ENCODE data around the gene ADAP2.
"Not testable (repeated sequence)": the region's sequence is repeated elsewhere in the genome, so short reads cannot be mapped to it uniquely, and the experiment has no call there.

The ADAP2 gene

DNA sequence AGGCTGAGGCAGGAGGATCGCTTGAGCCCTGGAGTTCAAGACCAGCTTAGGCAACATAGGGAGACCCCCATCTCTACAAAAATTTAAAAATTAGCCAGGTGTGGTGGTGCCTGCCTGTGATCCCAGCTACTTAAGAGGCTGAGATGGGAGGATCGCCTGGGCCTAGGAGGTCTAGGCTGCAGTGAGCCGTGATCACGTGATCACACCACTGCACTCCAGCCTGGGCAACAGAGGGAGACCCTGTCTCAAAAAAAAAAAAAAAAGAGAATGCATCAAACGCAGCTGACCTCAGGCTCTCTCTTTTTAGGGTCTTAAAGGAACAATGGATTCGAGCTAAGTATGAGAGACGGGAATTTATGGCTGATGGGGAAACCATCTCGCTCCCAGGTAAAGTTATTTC is 9.8 kb downstream of the ADAP2 start:
- not testable (repeated sequence) for DNase-seq

DNA sequence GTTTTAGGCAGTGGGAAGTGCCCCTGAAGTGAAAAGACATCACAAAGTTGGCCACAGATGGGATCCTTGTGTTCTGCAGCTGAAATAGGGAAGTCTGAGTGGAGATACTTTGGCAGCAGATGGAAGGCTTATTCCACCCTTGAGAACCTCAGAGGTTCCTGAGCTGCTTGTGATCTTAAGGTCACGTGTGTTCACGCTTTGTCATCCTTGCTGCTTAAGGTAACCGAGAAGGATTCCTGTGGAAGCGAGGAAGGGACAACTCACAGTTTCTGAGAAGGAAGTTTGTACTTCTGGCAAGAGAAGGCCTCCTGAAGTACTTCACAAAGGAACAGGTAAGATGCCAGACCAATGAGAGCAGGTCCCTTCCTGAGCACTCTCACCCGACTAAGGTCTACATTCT is 12.2 kb downstream of the ADAP2 start:
- no peak for DNase-seq

GRCh38 chr17:30939051-30939689 is 17.4 kb downstream of the ADAP2 start:
- no peak for DNase-seq

GRCh38 chr17:30942308-30943079 is 20.7 kb downstream of the ADAP2 start:
- DNase-seq = no peak

DNA sequence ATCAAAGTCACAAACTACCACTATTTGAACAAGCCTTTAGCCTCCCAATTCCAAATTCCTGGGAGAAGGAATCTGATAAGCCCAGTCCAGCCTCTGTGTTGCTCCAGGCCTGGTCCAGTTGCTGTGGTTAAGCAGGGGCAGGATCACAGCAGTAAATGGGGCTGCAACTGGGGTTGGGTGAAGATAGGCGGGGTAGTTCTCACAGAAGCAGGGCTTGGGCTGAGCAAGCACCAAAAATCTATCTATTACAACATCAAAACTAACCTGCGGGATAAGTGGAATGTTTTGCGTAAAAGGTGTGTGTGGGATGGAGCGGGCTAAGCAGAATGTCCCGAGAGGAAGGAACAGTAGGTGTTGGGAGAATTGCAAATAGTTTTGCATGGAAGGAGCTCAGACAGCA is 26.1 kb downstream of the ADAP2 start:
- no peak for DNase-seq

GRCh38 chr17:30950189-30950588 is 28.4 kb downstream of the ADAP2 start:
- no peak for DNase-seq

- DNase-seq = no peak
Measured at GRCh38 chr17:30950669-30951399, 29.1 kb downstream of the ADAP2 start.

- DNase-seq = no peak
Measured at GRCh38 chr17:30952638-30953393, 31.1 kb downstream of the ADAP2 start.

DNA sequence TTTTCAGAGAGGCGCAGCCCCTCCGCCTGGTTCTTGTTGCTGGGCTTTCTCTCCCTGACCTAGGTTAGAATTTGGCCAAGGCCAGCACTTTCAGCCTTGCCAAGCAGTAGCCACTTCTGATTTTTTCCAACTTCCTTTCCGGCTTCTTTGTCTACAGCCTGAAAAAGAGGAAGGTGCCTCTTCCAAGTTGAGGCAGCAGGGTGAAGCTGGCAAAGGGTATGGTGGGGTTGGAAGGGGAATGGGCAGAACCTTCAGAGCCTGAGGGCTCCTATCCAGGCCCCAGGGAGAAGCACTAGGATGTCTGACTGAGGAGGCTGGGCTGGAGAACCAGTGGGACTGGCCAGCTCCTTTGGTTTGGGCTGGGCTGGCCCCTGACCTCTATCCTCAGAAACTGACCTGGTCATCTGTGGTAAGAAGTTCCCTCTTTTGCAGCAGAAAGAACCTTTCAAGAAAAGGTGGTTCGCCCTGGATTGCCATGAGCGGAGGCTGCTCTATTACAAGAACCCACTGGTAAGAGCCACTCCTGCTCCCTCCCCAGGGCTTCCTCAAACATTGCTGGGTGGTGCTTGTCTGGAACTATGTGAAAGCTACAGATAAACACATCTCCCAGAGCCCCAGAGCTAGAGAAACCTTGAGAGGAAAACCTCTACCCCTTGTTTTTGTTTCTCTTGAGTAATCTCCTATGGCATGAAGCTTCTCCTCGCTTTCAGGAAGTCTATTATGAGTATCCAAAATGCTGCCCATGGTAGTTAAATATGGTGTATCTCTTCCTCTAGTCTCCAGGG is 32.5 kb downstream of the ADAP2 start:
- DNase-seq = no peak

DNA sequence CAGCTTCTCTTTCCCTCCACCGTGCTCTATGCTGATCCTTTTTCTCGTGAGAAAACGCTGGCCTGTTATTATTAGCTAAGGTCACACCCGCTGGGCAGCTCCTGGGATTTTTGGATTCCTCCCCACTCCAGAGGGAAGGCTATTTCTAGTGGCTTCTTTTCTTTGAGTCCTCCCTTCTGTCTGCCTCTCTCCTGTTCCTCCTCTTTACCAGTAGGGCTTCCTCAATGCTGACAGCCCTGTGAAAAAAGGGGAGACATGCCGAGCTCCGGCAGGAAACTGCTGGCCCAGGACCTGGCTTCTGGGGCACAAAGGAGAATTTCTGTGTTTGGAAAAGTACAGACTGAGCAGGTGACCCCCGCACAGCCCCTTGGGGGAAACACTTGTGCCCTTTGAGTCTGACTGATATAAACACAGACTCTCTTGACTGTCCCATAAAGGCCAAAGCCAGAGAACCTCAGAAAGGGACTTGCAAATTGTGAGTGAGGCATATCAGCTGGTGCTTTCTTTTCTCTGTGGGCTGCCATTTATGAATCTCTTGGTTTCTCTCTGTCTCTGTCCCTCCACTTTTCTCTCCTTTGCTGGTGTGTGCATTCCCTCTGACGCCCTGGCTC is 35.1 kb downstream of the ADAP2 start:
- DNase-seq = no peak

- no peak for DNase-seq
Measured at GRCh38 chr17:30957741-30958140, 36.0 kb downstream of the ADAP2 start.

DNA sequence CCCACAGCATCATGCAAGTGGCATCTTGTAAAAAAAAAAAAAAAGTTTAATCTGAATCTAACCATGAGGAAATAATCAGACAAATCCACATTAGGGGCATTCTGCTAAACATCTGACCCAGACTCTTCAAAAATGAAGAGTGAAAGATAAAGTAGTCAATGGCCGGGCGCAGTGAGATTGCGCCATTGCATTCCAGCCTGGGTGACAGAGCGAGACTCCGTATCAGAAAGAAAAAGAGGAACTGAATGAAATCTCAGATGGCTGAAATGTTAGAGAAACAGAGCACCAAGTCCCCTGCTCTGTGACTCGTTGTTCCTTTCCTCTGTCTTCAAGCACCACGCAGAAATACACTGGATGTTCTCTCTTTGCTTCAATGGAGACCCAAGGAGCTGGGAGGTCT is 36.4 kb downstream of the ADAP2 start:
- DNase-seq = no peak

DNA sequence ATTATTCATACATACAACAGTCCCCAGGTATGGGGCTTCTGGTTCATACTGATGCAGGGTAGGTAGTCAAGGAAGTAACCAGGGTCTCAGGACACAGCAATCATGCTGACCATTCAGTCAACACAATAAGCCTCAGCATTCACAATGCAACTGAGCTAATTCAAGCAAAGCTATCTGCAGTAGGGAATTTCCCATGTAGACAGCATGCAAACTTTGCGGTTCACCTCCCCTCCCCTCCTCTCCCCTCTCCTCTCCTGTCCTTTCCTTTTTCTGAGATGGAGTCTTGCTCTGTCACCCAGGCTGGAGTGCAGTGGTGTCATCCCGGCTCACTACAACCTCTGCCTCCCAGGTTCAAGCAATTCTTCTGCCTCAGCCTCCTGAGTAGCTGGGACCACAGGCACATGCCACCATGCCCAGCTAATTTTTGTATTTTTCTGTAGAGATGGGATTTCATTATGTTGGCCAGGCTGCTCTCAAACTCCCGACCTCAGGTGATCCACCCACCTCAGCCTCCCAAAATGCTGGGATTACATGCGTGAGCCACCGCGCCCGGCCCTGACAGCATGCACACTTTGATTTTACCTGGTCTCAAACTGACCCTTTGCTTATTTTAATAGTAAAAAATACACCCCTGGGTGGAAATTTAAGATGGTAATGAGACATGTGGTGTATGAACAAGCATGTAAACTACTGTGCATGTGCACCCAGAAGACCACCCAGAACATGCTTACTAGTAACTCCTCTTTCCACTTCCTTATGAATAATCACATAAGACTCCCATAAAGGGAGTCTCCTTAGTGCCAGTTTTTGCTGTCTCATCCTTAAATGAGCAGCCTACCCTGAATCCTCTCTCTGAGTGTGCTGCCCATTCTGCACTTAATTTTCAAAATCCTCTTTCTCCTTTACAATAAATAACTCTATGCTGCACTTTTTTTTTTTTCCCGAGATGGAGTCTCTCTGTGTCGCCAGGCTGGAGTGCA is 39.8 kb downstream of the ADAP2 start:
- no peak for DNase-seq

GRCh38 chr17:30964312-30964711 is 42.6 kb downstream of the ADAP2 start:
- not testable (repeated sequence) for DNase-seq

DNA sequence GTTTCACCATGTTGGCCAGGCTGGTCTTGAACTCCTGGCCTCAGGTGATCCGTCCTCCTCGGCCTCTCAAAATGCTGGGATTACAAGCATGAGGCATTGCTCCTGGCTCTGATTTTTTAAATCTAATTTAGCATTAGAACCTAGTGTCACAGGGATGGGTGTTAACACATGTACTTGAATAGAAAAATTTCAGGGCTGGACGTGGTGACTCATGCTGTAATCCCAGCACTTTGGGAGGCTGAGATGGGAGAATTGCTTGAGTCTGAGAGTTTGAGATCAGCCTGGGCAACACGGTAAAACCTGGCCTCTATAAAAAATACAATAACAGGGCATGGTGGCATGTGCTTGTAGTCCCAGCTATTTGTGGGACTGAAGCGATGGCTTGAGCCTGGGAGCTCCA is 43.1 kb downstream of the ADAP2 start:
- no peak for DNase-seq

DNA sequence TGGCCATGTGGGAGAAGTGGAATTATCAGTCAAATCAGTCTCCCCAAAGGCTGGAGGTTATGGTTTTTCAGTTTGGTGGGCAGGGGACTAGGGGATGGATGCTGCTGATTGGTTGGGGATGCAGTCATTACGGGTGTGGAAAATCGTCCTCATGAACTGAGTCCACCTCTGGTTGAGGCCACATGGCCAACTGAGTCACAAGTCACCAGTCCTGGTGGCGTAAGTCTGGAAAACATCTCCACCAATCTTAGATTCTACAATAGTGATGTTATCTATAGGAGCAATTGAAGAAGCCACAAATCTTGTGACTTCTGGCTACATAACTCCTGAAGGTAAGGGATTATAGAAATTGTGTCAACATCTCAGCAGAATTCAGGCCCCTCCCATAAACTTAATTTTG is 43.9 kb downstream of the ADAP2 start:
- DNase-seq = no peak

DNA sequence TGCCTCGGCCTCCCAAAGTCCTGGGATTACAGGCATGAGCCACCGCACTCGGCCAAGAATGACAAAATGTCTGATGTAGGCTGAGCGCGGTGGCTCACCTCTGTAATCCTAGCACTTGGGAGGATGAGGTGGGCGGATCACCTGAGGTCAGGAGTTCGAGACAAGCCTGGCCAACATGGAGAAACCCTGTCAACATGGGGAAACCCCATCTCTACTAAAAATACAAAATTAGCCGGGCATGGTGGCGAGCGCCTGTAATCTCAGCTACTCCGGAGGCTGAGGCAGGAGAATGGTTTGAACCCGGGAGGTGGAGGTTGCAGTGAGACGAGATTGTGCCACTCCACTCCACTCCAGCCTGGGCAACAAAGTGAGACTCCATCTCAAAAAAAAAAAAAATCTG is 46.2 kb downstream of the ADAP2 start:
- not testable (repeated sequence) for DNase-seq

- DNase-seq = peak; percentile 37
Measured at GRCh38 chr17:30969989-30970830, 48.5 kb downstream of the ADAP2 start.

DNA sequence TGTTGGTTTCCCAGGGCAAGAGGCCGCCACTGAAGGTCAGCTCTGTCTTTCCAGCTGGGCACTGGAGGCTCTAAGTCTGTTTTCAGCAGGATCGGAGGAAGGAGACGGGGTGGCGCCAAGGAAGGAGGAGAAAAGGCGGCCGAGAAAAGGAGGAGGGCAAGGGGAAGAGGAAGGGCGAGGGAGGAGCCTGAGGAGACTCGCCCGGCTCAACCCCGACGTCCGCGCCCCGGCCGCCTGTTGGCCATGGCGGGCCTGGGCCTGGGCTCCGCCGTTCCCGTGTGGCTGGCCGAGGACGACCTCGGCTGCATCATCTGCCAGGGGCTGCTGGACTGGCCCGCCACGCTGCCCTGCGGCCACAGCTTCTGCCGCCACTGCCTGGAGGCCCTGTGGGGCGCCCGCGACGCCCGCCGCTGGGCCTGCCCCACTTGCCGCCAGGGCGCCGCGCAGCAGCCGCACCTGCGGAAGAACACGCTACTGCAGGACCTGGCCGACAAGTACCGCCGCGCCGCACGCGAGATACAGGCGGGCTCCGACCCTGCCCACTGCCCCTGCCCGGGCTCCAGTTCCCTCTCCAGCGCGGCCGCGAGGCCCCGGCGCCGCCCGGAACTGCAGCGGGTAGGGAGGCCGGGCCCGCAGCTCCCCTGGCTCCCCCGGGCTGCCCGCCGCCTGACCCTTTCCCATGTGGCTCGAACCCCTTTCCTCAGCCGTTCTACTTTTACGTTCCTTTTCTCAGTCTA is 49.3 kb downstream of the ADAP2 start, which contains the start of gene RNF135:
Gene RNF135 (plus strand): TSS at position 209 of the 737 bp plus-strand sequence. CDS start 35 bp downstream, at position 244.
- DNase-seq = peak; percentile 72

Data from stimulated activated CD8-positive, alpha-beta memory T cell treated with anti-CD3 and anti-CD28 coated beads, Interleukin-4, amount 100 ng/mL, for 48 hours (primary cell).